Colonic mucosa (tissue), 4 donors: ENCODE measurements around the gene EHBP1. TPM values are rescaled to one million over a fixed set of nuclear protein-coding genes. Genes with fewer than 3 reads are reported as not detected.
A peak's percentile ranks its signal among the peaks of the same experiment; 100 is the strongest.

Source experiments
- DNase-seq: peaks from one replicate; pipeline ENCODE4 v3.0.0-alpha.2; 2020
- H3K27ac ChIP-seq: fragments of 200-600 bp; one replicate; pipeline ENCODE4 v1.8.0; 2021
- H3K27me3 ChIP-seq: fragments of 200-600 bp; one replicate; pipeline ENCODE4 v1.8.0; 2021
- H3K36me3 ChIP-seq: fragments of 200-600 bp; one replicate; pipeline ENCODE4 v1.8.0; 2021
- H3K4me1 ChIP-seq: fragments of 200-600 bp; one replicate; pipeline ENCODE4 v1.8.0; 2021; ENCODE audit warnings: mild to moderate bottlenecking
- H3K4me3 ChIP-seq: fragments of 200-600 bp; one replicate; pipeline ENCODE4 v1.8.0; 2021
- H3K9ac ChIP-seq, 2 donors: one replicate each; pipeline ENCODE4 v1.7.0; 2013; ENCODE audit warnings: control low read depth in 2 of 2, low read depth in 2 of 2, low read length in 2 of 2
- H3K9me3 ChIP-seq: fragments of 200-600 bp; one replicate; pipeline ENCODE4 v1.8.0; 2021
- CTCF ChIP-seq: fragments of 200-600 bp; IDR thresholded peaks from one replicate; pipeline ENCODE4 v1.8.0; 2022; ENCODE audit warnings: antibody characterized with exemption, mild to moderate bottlenecking
- intact Hi-C: fragments of 100-400 bp; cut with DNase I; formaldehyde crosslinking; loops from one replicate; pipeline ENCODE4 v1.14.1; 2022
- total RNA-seq, 2 donors: library from RNA; stranded (reverse); fragmentation: NEBNext Ultra II Directional in 1 of 2; extraction: Animal tissue kit (Norgen Biotek cat#: 25700) in 1 of 2; gene quantifications; one replicate each; pipeline ENCODE4 v1.2.1, GENCODE V29; 2021
- donor health status: healthy.
- donor health status: DM: no; HTN: no; CAD: no.
- donor health status: DM: no; HTN: no; CAD: no.

EHBP1 gene
- total RNA-seq = 10 to 100 TPM; 23.6 to 32.7 TPM

DNA sequence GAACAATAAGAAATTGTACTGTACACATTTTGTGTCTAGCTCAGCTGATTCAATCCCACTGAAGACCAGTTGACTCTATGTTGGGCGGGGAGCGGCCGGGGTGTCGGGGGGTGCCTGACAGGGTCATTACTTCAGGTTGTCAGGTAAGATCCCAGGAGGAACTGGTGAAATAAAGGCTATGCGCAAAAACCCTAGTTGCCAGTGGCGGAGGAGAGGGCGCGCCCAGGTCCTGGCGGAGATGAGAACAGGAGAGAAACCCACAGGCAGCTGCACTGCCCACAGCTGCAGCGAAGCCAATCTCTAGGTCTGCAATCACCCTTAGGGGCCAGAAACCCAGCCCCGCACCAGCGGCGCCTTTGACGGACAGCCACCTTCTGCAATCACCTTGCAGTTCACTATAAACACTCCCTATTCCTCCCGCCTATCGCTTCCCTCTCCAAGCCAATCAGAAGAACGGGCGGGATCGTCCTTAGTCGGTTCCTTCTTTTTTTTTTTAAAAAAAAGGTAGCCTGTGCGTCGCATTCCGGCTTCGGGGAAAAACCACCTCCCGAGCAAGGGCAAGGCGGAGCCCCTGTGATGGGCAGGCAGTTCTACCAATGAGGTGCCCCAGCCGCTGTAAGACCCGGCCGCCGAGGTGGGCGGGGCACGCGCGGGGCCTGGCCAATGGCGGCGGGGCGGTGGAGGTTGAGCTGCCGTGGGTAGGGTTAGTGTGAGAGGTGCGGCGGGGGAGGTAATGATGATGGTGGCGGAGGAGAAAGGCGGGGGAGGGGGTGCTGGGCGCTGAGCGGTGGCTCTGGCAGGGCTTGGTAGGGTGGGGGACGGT, at the start of gene EHBP1:
Gene EHBP1 (plus strand): TSS at position 707 of the 823 bp plus-strand sequence. CDS start 1,479 bp downstream, outside the sequence.
- peaks cover 3% of the 10 kb centered on the region for H3K4me1 ChIP-seq
- no peaks in the 10 kb centered on the region for H3K9me3 ChIP-seq
- no peak for TF ChIP-seq CTCF
- H3K27ac ChIP-seq = peak within 1 kb of the TSS; percentile 85
- peak within 1 kb of the TSS; percentile 71 to 74 for H3K9ac ChIP-seq
- no peaks in the 10 kb centered on the region for H3K27me3 ChIP-seq
- peak within 1 kb of the TSS; percentile 78 for H3K4me3 ChIP-seq
- intact Hi-C loops = loop anchor here (10.0 kb wide), 1 partner anchor 200 kb away; the partner anchor contains the start of gene TMEM17
- peak; percentile 99 for DNase-seq
- no peaks in the 10 kb centered on the region for H3K36me3 ChIP-seq

- Histone ChIP-seq H3K9ac (no peak overlapping the region), H3K27ac (no peak overlapping the region), H3K36me3 (no peaks in the 10 kb centered on the region), H3K27me3 (no peaks in the 10 kb centered on the region), H3K4me1 (no peaks in the 10 kb centered on the region), H3K9me3 (no peaks in the 10 kb centered on the region), H3K4me3 (no peak overlapping the region)
- TF ChIP-seq CTCF = no peak
- DNase-seq = no peak
- intact Hi-C loops = no loop called here
These were observed 47.7 kb upstream of the EHBP1 start for GRCh38 chr2:62657783-62658182.

- DNase-seq = no peak
- H3K36me3 ChIP-seq = no peaks in the 10 kb centered on the region
- H3K9me3 ChIP-seq = no peaks in the 10 kb centered on the region
- H3K4me3 ChIP-seq = no peak overlapping the region
- no peaks in the 10 kb centered on the region for H3K4me1 ChIP-seq
- no peak for TF ChIP-seq CTCF
- H3K27ac ChIP-seq = no peak overlapping the region
- no peak overlapping the region for H3K9ac ChIP-seq
- H3K27me3 ChIP-seq = no peaks in the 10 kb centered on the region
- intact Hi-C loops = no loop called here
These were observed 46.6 kb upstream of the EHBP1 start for GRCh38 chr2:62658891-62659290.

- no peaks in the 10 kb centered on the region for H3K4me1 ChIP-seq
- no peaks in the 10 kb centered on the region for H3K36me3 ChIP-seq
- no peak overlapping the region for H3K9ac ChIP-seq
These were observed 45.4 kb upstream of the EHBP1 start for GRCh38 chr2:62660087-62660486.

More at GRCh38 chr2:62660087-62660486, 45.4 kb upstream of the EHBP1 start:
- H3K27ac ChIP-seq = no peak overlapping the region
- H3K4me3 ChIP-seq = no peak overlapping the region
- H3K27me3 ChIP-seq = no peaks in the 10 kb centered on the region
- DNase-seq = no peak
- intact Hi-C loops = no loop called here
- TF ChIP-seq CTCF = no peak
- no peaks in the 10 kb centered on the region for H3K9me3 ChIP-seq
